Activated T-helper 1 cell treated with anti-CD3 and anti-CD28 coated beads, Interleukin-12 subunit alpha, Interleukin-12 subunit beta, Interleukin-2, Interleukin-4 antibody, amounts not matched to agents 30 ng/mL and 10 ng/mL and 1 ng/mL, durations not matched to agents 14 hours and 24 hours and 36 hours (primary cell): Measurements from ENCODE around the gene CNP. TPM values are rescaled to one million over a fixed set of nuclear protein-coding genes. Genes with fewer than 3 reads are reported as not detected.

Experiments used
- DNase-seq: peaks from one replicate; pipeline ENCODE4 v3.0.0; 2021; ENCODE audit warnings: low spot score
- H3K27ac Mint-ChIP-seq: one replicate; pipeline ENCODE4 v1.8.0; 2021; ENCODE audit warnings: mild to moderate bottlenecking, mixed read lengths
- H3K27me3 Mint-ChIP-seq: one replicate; pipeline ENCODE4 v1.8.0; 2022; ENCODE audit warnings: mild to moderate bottlenecking, moderate library complexity, mixed read lengths; ENCODE audit not compliant: insufficient read depth
- H3K36me3 Mint-ChIP-seq: one replicate; pipeline ENCODE4 v1.8.0; 2021; ENCODE audit warnings: low read depth, mixed read lengths
- H3K4me1 Mint-ChIP-seq: one replicate; pipeline ENCODE4 v1.8.0; 2021; ENCODE audit warnings: low read depth, mixed read lengths
- H3K4me3 Mint-ChIP-seq: one replicate; pipeline ENCODE4 v1.8.0; 2021; ENCODE audit warnings: mild to moderate bottlenecking, moderate library complexity, mixed read lengths
- H3K9me3 Mint-ChIP-seq: one replicate; pipeline ENCODE4 v1.8.0; 2021; ENCODE audit warnings: mixed read lengths
- intact Hi-C: fragments of 100-400 bp; cut with micrococcal nuclease; formaldehyde crosslinking; loops from one replicate; pipeline ENCODE4 v1.15.1; 2024
- total RNA-seq: library from RNA; stranded (reverse); gene quantifications from 2 replicates; pipeline ENCODE4 v1.2.3, GENCODE V29; 2022

The CNP gene
- total RNA-seq, 1 donor from 2014 or later: 89.8 TPM

- Mint-ChIP-seq H3K4me1 (peaks cover 31% of the 10 kb centered on the region), H3K27me3 (no peaks in the 10 kb centered on the region), H3K27ac (no peak overlapping the region), H3K9me3 (no peaks in the 10 kb centered on the region), H3K36me3 (peaks cover 31% of the 10 kb centered on the region), H3K4me3 (no peak overlapping the region)
- intact Hi-C loops: loop anchor here (10.0 kb wide), 1 partner anchor 381 kb away; no protein-coding TSS in a partner anchor
- DNase-seq: no peak
Measured at GRCh38 chr17:42023524-42024349, 57.1 kb downstream of the CNP start.

DNA sequence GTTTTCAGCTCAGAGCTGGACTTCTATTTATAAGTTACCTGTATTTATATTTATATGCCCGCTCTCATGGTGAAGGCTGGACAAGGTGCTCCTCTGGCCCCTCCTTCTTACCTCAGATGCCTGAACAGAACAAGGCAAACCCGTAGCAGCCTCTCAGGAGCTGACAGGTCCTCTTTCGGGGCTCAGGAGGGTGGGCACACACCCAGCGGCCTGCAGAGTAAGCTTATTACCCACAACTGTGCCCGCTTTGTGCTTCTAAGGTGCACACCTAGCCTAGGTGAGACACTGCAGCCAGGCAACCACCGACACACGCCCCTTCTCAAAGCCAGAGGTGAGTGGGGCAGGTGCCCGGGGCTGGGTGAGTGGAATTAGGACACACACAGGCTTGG lies 58.6 kb downstream of the CNP start:
- H3K9me3 Mint-ChIP-seq: no peaks in the 10 kb centered on the region
- DNase-seq: no peak
- peaks cover 24% of the 10 kb centered on the region for H3K36me3 Mint-ChIP-seq
- H3K4me3 Mint-ChIP-seq: no peak overlapping the region
- H3K4me1 Mint-ChIP-seq: peaks cover 20% of the 10 kb centered on the region
- H3K27me3 Mint-ChIP-seq: no peaks in the 10 kb centered on the region
- intact Hi-C loops: loop anchor here (1.0 to 10.0 kb wide), 7 partner anchors 39 to 380 kb away; partner anchors contain the start of gene DHX58
- H3K27ac Mint-ChIP-seq: peak overlapping the region; percentile 71

- peaks cover 21% of the 10 kb centered on the region for H3K36me3 Mint-ChIP-seq
- H3K4me3 Mint-ChIP-seq: no peak overlapping the region
- no peak for DNase-seq
- no peak overlapping the region for H3K27ac Mint-ChIP-seq
- H3K9me3 Mint-ChIP-seq: no peaks in the 10 kb centered on the region
- H3K27me3 Mint-ChIP-seq: peaks cover 3% of the 10 kb centered on the region
- intact Hi-C loops: loop anchor here (1.0 to 10.0 kb wide), 7 partner anchors 38 to 379 kb away; partner anchors contain the start of gene DHX58
- H3K4me1 Mint-ChIP-seq: peaks cover 20% of the 10 kb centered on the region
Measured at GRCh38 chr17:42025936-42026335, 59.3 kb downstream of the CNP start.

GRCh38 chr17:42026857-42027589 lies 60.4 kb downstream of the CNP start:
- peaks cover 16% of the 10 kb centered on the region for H3K36me3 Mint-ChIP-seq
- H3K9me3 Mint-ChIP-seq: no peaks in the 10 kb centered on the region
- peaks cover 12% of the 10 kb centered on the region for H3K4me1 Mint-ChIP-seq
- no peak for DNase-seq
- H3K27ac Mint-ChIP-seq: no peak overlapping the region
- H3K27me3 Mint-ChIP-seq: peaks cover 3% of the 10 kb centered on the region
- no peak overlapping the region for H3K4me3 Mint-ChIP-seq
- intact Hi-C loops: loop anchor here (10.0 kb wide), 1 partner anchor 378 kb away; no protein-coding TSS in a partner anchor

Other genes with a start within 250 kb of the CNP start
- not detected in 2 replicates for gene HAP1, start 232.2 kb upstream of the CNP start, total RNA-seq
- gene JUP, start 180.1 kb upstream of the CNP start, total RNA-seq: 0.12 and 0.39 TPM in 2 replicates
- 4.1 and 5.0 TPM in 2 replicates for gene P3H4, start 154.8 kb upstream of the CNP start, total RNA-seq
- 0.62 and 1.1 TPM in 2 replicates for gene FKBP10, start 153.8 kb upstream of the CNP start, total RNA-seq
- gene NT5C3B, start 130.6 kb upstream of the CNP start, total RNA-seq: 40.8 and 44.5 TPM in 2 replicates
- gene KLHL10, start 129.0 kb upstream of the CNP start, total RNA-seq: not detected in 2 replicates
- gene KLHL11, start 101.4 kb upstream of the CNP start, total RNA-seq: 20.0 and 21.7 TPM in 2 replicates
- 200 and 211 TPM in 2 replicates for gene ACLY, start 47.8 kb upstream of the CNP start, total RNA-seq
- 0.39 and 0.73 TPM in 2 replicates for gene ODAD4, start 36.2 kb upstream of the CNP start, total RNA-seq
- 124 and 129 TPM in 2 replicates for gene DNAJC7, start 50.6 kb downstream of the CNP start, total RNA-seq
- 32.6 and 36.3 TPM in 2 replicates for gene NKIRAS2, start 53.3 kb downstream of the CNP start, total RNA-seq
- 0.05 TPM in 2 replicates for gene C17orf113, start 83.8 kb downstream of the CNP start, total RNA-seq
- 0.10 TPM in 1 of 2 replicates, not detected in the other for gene ZNF385C, start 131.7 kb downstream of the CNP start, total RNA-seq
- gene DHX58, start 145.9 kb downstream of the CNP start, total RNA-seq: 26.9 and 28.4 TPM in 2 replicates
- gene KAT2A, start 154.6 kb downstream of the CNP start, total RNA-seq: 70.8 and 76.9 TPM in 2 replicates
- gene HSPB9, start 156.0 kb downstream of the CNP start, total RNA-seq: 0.10 TPM in 1 of 2 replicates, not detected in the other
- gene RAB5C, start 188.2 kb downstream of the CNP start, total RNA-seq: 73.3 and 80.0 TPM in 2 replicates
- gene KCNH4, start 214.3 kb downstream of the CNP start, total RNA-seq: 1.7 and 1.9 TPM in 2 replicates
- not detected in 2 replicates for gene HCRT, start 218.7 kb downstream of the CNP start, total RNA-seq
- 15.2 and 15.5 TPM in 2 replicates for gene GHDC, start 227.7 kb downstream of the CNP start, total RNA-seq